Mesothelial cell of epicardium (in vitro differentiated cells): ENCODE measurements around the gene IQCK. TPM values are rescaled to one million over a fixed set of nuclear protein-coding genes. Genes with fewer than 3 reads are reported as not detected.
A peak's percentile ranks its signal among the peaks of the same experiment; 100 is the strongest.

Source experiments
- DNase-seq, 2 experiments: peaks; one replicate each; pipeline ENCODE4 v3.0.0; 2021; ENCODE audit warnings: low spot score in 2 of 2; ENCODE audit not compliant: unreplicated experiment in 2 of 2
- H3K27ac Mint-ChIP-seq: 2 replicates; pipeline ENCODE4 v1.8.0; 2021; ENCODE audit warnings: mixed read lengths
- H3K27me3 Mint-ChIP-seq: 2 replicates; pipeline ENCODE4 v1.8.0; 2021; ENCODE audit warnings: low read depth, mixed read lengths
- H3K36me3 Mint-ChIP-seq: 2 replicates; pipeline ENCODE4 v1.8.0; 2021; ENCODE audit warnings: mixed read lengths
- H3K4me1 Mint-ChIP-seq: 2 replicates; pipeline ENCODE4 v1.8.0; 2021; ENCODE audit warnings: mixed read lengths
- H3K4me3 Mint-ChIP-seq: 2 replicates; pipeline ENCODE4 v1.8.0; 2021; ENCODE audit warnings: mild to moderate bottlenecking, moderate library complexity, mixed read lengths
- H3K9me3 Mint-ChIP-seq: 2 replicates; pipeline ENCODE4 v1.8.0; 2021; ENCODE audit warnings: mixed read lengths
- total RNA-seq: library from RNA; stranded (reverse); gene quantifications from 3 replicates; pipeline ENCODE4 v1.2.1, GENCODE V29; 2021
- TF ChIP-seq, protein P1 (sequence below): fragments of 200-600 bp; sonication (generic); IDR thresholded peaks from one replicate; pipeline ENCODE4 v1.5.0; 2021; ENCODE audit warnings: antibody characterized with exemption; ENCODE audit not compliant: unreplicated experiment

Gene IQCK
- total RNA-seq, 1 donor from 2014 or later = 16.0 TPM

GRCh38 chr16:19907161-19907992, 189.3 kb downstream of the IQCK start:
- H3K9me3 Mint-ChIP-seq = no peaks in the 10 kb centered on the region
- no peaks in the 10 kb centered on the region for H3K36me3 Mint-ChIP-seq
- H3K27me3 Mint-ChIP-seq = peaks cover 12% of the 10 kb centered on the region
- peak overlapping the region; percentile 21 for H3K4me3 Mint-ChIP-seq
- peaks cover 2% of the 10 kb centered on the region for H3K4me1 Mint-ChIP-seq
- peak overlapping the region; percentile 23 for H3K27ac Mint-ChIP-seq
- TF ChIP-seq, protein P1, sequence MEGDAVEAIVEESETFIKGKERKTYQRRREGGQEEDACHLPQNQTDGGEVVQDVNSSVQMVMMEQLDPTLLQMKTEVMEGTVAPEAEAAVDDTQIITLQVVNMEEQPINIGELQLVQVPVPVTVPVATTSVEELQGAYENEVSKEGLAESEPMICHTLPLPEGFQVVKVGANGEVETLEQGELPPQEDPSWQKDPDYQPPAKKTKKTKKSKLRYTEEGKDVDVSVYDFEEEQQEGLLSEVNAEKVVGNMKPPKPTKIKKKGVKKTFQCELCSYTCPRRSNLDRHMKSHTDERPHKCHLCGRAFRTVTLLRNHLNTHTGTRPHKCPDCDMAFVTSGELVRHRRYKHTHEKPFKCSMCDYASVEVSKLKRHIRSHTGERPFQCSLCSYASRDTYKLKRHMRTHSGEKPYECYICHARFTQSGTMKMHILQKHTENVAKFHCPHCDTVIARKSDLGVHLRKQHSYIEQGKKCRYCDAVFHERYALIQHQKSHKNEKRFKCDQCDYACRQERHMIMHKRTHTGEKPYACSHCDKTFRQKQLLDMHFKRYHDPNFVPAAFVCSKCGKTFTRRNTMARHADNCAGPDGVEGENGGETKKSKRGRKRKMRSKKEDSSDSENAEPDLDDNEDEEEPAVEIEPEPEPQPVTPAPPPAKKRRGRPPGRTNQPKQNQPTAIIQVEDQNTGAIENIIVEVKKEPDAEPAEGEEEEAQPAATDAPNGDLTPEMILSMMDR = peak; percentile 80
- peak; percentile 53 to 86 for DNase-seq

Other genes starting within 250 kb of the IQCK start
- 42.7 to 49.1 TPM (median 45.9 TPM) in 3 replicates for gene GDE1, start 196.2 kb upstream of the IQCK start, total RNA-seq
- 12.6 to 15.8 TPM (median 15.1 TPM) in 3 replicates for gene CCP110, start 194.3 kb upstream of the IQCK start, total RNA-seq
- gene VPS35L, start 162.6 kb upstream of the IQCK start, total RNA-seq = 59.3 to 62.2 TPM (median 59.4 TPM) in 3 replicates
- 46.5 to 48.5 TPM (median 47.4 TPM) in 3 replicates for gene KNOP1, start within 50 bp of the IQCK start, total RNA-seq
- 31.3 to 36.5 TPM (median 34.2 TPM) in 3 replicates for gene GPRC5B, start 166.6 kb downstream of the IQCK start, total RNA-seq